ENCODE results near the gene SLC30A2.

SLC30A2 gene

GRCh38 chr1:26009796-26010447, 36.0 kb downstream of the SLC30A2 start:
- Histone ChIP-seq H4K20me1 (ENCODE audit: insufficient read depth, low read length) (no peaks in the 10 kb centered on the region), H2AFZ (ENCODE audit: low read depth, low read length) (no peak overlapping the region), H3K27ac (ENCODE audit: low read length) (no peak overlapping the region), H3K79me2 (ENCODE audit: low read length) (no peaks in the 10 kb centered on the region), H3K36me3 (replicated peaks; ENCODE audit: low read depth, low read length) (no peaks in the 10 kb centered on the region), H3K4me3 (ENCODE audit: low read length) (no peak overlapping the region), H3K27me3 (ENCODE audit: low read depth, low read length) (no peaks in the 10 kb centered on the region), H3K4me2 (ENCODE audit: low read length) (no peak overlapping the region), H3K9me3 (ENCODE audit: insufficient read depth, low read length) (no peaks in the 10 kb centered on the region), H3K4me1 (ENCODE audit: low read length) (no peaks in the 10 kb centered on the region), H3K9ac (ENCODE audit: low read length) (no peak overlapping the region)
- no peak for TF ChIP-seq CTCF (IDR thresholded peaks at IDR 0.05; ENCODE audit: low read depth, low read length)

GRCh38 chr1:26006710-26007109, 39.2 kb downstream of the SLC30A2 start:
- Histone ChIP-seq H3K27ac (ENCODE audit: low read length) (no peak overlapping the region), H3K36me3 (replicated peaks; ENCODE audit: low read depth, low read length) (no peaks in the 10 kb centered on the region), H3K4me3 (ENCODE audit: low read length) (no peak overlapping the region), H3K79me2 (ENCODE audit: low read length) (no peaks in the 10 kb centered on the region), H2AFZ (ENCODE audit: low read depth, low read length) (no peak overlapping the region), H3K4me2 (ENCODE audit: low read length) (no peak overlapping the region), H3K9ac (ENCODE audit: low read length) (no peak overlapping the region), H3K9me3 (ENCODE audit: insufficient read depth, low read length) (no peaks in the 10 kb centered on the region), H3K4me1 (ENCODE audit: low read length) (no peaks in the 10 kb centered on the region), H3K27me3 (ENCODE audit: low read depth, low read length) (no peaks in the 10 kb centered on the region), H4K20me1 (ENCODE audit: insufficient read depth, low read length) (no peaks in the 10 kb centered on the region)
- TF ChIP-seq EZH2phosphoT487 (IDR thresholded peaks at IDR 0.05; ENCODE audit: low read depth) (no peak), CTCF (IDR thresholded peaks at IDR 0.05; ENCODE audit: low read depth, low read length) (no peak)

- Histone ChIP-seq H3K36me3 (replicated peaks; ENCODE audit: low read depth, low read length) (no peaks in the 10 kb centered on the region), H3K9ac (ENCODE audit: low read length) (no peak overlapping the region), H3K27me3 (ENCODE audit: low read depth, low read length) (no peaks in the 10 kb centered on the region), H3K79me2 (ENCODE audit: low read length) (no peaks in the 10 kb centered on the region), H2AFZ (ENCODE audit: low read depth, low read length) (no peak overlapping the region), H3K9me3 (ENCODE audit: insufficient read depth, low read length) (no peaks in the 10 kb centered on the region), H4K20me1 (ENCODE audit: insufficient read depth, low read length) (no peaks in the 10 kb centered on the region), H3K27ac (ENCODE audit: low read length) (no peak overlapping the region), H3K4me1 (ENCODE audit: low read length) (no peaks in the 10 kb centered on the region), H3K4me2 (ENCODE audit: low read length) (no peak overlapping the region), H3K4me3 (ENCODE audit: low read length) (no peak overlapping the region)
- TF ChIP-seq CTCF (IDR thresholded peaks at IDR 0.05; ENCODE audit: low read depth, low read length) (no peak), EZH2phosphoT487 (IDR thresholded peaks at IDR 0.05; ENCODE audit: low read depth) (no peak)
These were observed 40.3 kb downstream of the SLC30A2 start for GRCh38 chr1:26005434-26006105.

GRCh38 chr1:26003756-26004155, 42.2 kb downstream of the SLC30A2 start:
- Histone ChIP-seq H4K20me1 (ENCODE audit: insufficient read depth, low read length) (no peaks in the 10 kb centered on the region), H3K4me2 (ENCODE audit: low read length) (no peak overlapping the region), H3K9ac (ENCODE audit: low read length) (no peak overlapping the region), H3K4me3 (ENCODE audit: low read length) (no peak overlapping the region), H3K9me3 (ENCODE audit: insufficient read depth, low read length) (no peaks in the 10 kb centered on the region), H2AFZ (ENCODE audit: low read depth, low read length) (no peak overlapping the region), H3K36me3 (replicated peaks; ENCODE audit: low read depth, low read length) (no peaks in the 10 kb centered on the region), H3K4me1 (ENCODE audit: low read length) (peaks cover under 1% of the 10 kb centered on the region), H3K27ac (ENCODE audit: low read length) (no peak overlapping the region), H3K27me3 (ENCODE audit: low read depth, low read length) (no peaks in the 10 kb centered on the region), H3K79me2 (ENCODE audit: low read length) (no peaks in the 10 kb centered on the region)
- TF ChIP-seq EZH2phosphoT487 (IDR thresholded peaks at IDR 0.05; ENCODE audit: low read depth) (no peak), CTCF (IDR thresholded peaks at IDR 0.05; ENCODE audit: low read depth, low read length) (no peak)

Data from OCI-LY3 (cell line).